Gastroesophageal sphincter (tissue), 4 donors: Measurements from ENCODE around the gene BHMT2. TPM values are rescaled to one million over a fixed set of nuclear protein-coding genes. Genes with fewer than 3 reads are reported as not detected.
A peak's percentile ranks its signal among the peaks of the same experiment; 100 is the strongest.

Experiments
- ATAC-seq: fragments of 150-250 bp; one replicate; pipeline ENCODE4 v1.9.1; 2016; ENCODE audit warnings: mild to moderate bottlenecking, moderate library complexity
- H3K27ac ChIP-seq, 4 donors: fragments of 200-600 bp; sonication (generic) in 3 of 4; 1 replicate in 3 of 4; 2 replicates in 1 of 4; pipeline ENCODE4 v1.5.1; 2016 to 2019
- H3K27me3 ChIP-seq: fragments of 200-600 bp; sonication (generic); one replicate; pipeline ENCODE4 v1.5.1; 2019
- H3K36me3 ChIP-seq, 2 donors: fragments of 200-600 bp; sonication (generic); one replicate each; pipeline ENCODE4 v1.5.1; 2019; ENCODE audit warnings: control low read depth in 1 of 2
- H3K4me1 ChIP-seq, 3 donors: fragments of 200-600 bp; sonication (generic); 1 replicate in 2 of 3; 2 replicates in 1 of 3; pipeline ENCODE4 v1.5.1; 2016 to 2019; ENCODE audit warnings: control low read depth in 2 of 3
- H3K4me3 ChIP-seq, 2 donors: fragments of 200-600 bp; sonication (generic); one replicate each; pipeline ENCODE4 v1.5.1; 2019; ENCODE audit warnings: mild to moderate bottlenecking in 1 of 2, moderate library complexity in 1 of 2
- H3K9me3 ChIP-seq, 3 donors: fragments of 200-600 bp; sonication (generic); one replicate each; pipeline ENCODE4 v1.5.1; 2017 to 2019; ENCODE audit warnings: control low read depth in 2 of 3
- EP300 ChIP-seq: sonication (generic); formaldehyde crosslinking; IDR thresholded peaks from one replicate; pipeline ENCODE4 v1.6.1; 2017; ENCODE audit warnings: antibody characterized with exemption, mild to moderate bottlenecking
- POLR2A ChIP-seq, 2 donors: fragments of 450-650 bp; IDR thresholded peaks; one replicate each; pipeline ENCODE4 v1.6.1; 2017; ENCODE audit warnings: antibody characterized with exemption in 2 of 2, mild to moderate bottlenecking in 2 of 2, moderate library complexity in 1 of 2
- POLR2AphosphoS5 ChIP-seq: sonication (generic); formaldehyde crosslinking; IDR thresholded peaks from one replicate; pipeline ENCODE4 v1.6.1; 2017; ENCODE audit warnings: antibody characterized with exemption
- WGBS, 2 donors: methylation state at CpG; one replicate each; pipeline ENCODE4 v1.1.5; 2018; ENCODE audit warnings: low coverage in 1 of 2; 5-methylcytosine and 5-hydroxymethylcytosine counted together
- total RNA-seq, 4 donors: library from RNA; depleted of rRNA; stranded (reverse); fragments of >200 nt; gene quantifications; one replicate each; pipeline ENCODE4 v1.1.0, GENCODE V29; 2016
- TF ChIP-seq, protein P1 (sequence below), 4 experiments: fragments of 200-600 bp in 2 of 4; fragments of 450-650 bp in 2 of 4; sonication (generic) in 1 of 4; IDR thresholded peaks; one replicate each; pipeline ENCODE4 v1.5.1; 2017 to 2019; ENCODE audit warnings: antibody characterized with exemption in 4 of 4, mild to moderate bottlenecking in 2 of 4, moderate library complexity in 2 of 4

Gene BHMT2, protein sequence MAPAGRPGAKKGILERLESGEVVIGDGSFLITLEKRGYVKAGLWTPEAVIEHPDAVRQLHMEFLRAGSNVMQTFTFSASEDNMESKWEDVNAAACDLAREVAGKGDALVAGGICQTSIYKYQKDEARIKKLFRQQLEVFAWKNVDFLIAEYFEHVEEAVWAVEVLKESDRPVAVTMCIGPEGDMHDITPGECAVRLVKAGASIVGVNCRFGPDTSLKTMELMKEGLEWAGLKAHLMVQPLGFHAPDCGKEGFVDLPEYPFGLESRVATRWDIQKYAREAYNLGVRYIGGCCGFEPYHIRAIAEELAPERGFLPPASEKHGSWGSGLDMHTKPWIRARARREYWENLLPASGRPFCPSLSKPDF
- 100 to 1,000 TPM in 1 of 4 donors, 10 to 100 TPM in 3; 41.9 to 105 (median 54.8) TPM for total RNA-seq

DNA sequence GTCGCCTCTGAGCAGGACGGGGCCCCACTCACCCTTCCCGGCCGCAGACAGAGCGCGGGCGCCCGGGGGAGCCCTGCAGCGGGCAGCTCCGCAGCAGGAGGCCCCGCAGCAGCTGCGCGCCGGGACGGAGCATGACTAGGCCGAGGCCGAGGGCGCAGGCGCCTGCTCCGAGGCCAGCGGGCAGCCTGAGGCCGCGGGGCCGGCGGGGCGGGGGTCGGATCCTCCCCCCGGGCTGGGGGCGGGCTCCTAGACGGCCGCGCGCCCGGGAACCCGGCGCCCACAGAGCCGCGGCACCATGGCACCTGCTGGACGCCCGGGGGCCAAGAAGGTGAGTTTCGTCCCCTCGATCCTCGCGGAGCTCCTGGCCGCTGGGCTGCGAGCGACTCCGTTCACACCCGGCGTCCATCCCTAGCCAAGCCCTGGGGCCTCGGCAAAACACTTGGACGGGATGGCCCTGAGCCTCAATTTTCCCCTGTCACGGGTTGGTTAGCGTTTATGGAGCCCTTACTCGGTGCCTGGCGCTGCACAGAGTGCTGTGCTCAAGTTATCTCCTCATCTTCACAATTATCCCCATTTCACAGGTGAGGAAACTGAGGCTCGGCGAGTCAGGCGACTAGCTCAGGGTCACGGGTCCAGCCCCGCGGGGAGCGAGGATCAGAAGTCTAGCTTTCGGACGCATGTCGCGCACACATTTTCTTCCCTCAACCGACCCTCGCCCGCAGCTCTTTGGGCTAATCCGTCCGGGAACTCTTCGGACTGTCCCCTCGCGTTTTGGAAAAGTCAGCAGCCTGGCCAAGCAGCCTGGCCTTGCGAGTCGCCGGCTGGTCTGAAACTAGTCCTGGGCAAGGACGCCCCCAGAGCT is at the start of gene BHMT2, which contains the start of gene DMGDH:
TSS of gene BHMT2 (plus strand) at position 280 of the 862 bp plus-strand sequence. CDS start at position 296, 16 bp downstream.
TSS of gene DMGDH (minus strand) at position 187 of the 862 bp plus-strand sequence. CDS start at position 133, 54 bp downstream.
- peak; percentile 87 for ATAC-seq
- 54% methylated on average over 11 of the region's 79 CpGs; no CpG with 5 or more reads in 1 of the 2 donors for WGBS, 2 donors

DNA sequence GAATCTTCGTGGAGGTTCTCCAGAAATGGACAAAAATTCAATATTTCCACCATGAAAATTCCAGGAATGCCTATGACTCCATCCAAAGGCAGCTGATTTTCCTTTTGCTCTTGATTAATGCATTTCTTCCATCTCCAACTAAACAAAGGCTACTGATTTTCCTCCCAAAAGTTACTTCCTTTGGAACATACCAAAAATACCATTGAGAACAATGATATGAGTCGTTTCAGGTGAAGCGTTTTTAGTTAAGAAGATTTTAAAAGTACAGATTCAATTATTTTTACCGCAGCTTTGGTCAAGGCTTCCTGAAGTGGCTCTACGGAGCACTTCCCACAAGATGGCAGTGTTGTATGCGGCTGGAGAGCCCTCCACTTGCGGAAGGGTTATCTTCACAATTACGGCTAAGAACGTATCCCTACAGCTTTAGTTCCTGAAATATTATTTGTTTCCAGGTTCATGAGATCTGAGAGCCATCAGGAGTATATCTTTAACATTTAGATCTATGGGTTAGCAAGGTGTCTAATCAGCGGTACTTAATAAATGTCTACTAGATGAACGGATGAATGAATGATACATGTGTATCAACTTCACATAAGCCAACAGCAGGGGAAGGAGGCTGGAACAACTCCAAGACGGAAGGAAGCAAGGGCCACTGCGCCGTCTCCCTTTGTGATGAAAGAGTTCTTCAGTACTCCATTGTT is 48.6 kb upstream of the BHMT2 start:
- Histone ChIP-seq H3K4me3 (peak overlapping the region in 1 of 2 donors; percentile 12), H3K4me1 (peaks cover 0 to 46% (median 0%) of the 10 kb centered on the region in 3 donors), H3K27ac (peak overlapping the region; percentile 50 to 83 (median 78)), H3K9me3 (no peaks in the 10 kb centered on the region), H3K27me3 (no peaks in the 10 kb centered on the region), H3K36me3 (no peaks in the 10 kb centered on the region)
- peak; percentile 83 for ATAC-seq
- no peak for TF ChIP-seq POLR2A (IDR thresholded peaks at IDR 0.05)
- TF ChIP-seq, protein P1, sequence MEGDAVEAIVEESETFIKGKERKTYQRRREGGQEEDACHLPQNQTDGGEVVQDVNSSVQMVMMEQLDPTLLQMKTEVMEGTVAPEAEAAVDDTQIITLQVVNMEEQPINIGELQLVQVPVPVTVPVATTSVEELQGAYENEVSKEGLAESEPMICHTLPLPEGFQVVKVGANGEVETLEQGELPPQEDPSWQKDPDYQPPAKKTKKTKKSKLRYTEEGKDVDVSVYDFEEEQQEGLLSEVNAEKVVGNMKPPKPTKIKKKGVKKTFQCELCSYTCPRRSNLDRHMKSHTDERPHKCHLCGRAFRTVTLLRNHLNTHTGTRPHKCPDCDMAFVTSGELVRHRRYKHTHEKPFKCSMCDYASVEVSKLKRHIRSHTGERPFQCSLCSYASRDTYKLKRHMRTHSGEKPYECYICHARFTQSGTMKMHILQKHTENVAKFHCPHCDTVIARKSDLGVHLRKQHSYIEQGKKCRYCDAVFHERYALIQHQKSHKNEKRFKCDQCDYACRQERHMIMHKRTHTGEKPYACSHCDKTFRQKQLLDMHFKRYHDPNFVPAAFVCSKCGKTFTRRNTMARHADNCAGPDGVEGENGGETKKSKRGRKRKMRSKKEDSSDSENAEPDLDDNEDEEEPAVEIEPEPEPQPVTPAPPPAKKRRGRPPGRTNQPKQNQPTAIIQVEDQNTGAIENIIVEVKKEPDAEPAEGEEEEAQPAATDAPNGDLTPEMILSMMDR (IDR thresholded peaks at IDR 0.05) = peak; percentile 67 to 87 (median 70)
- 9 to 14% methylated on average over 12 to 14 of the region's 14 CpGs for WGBS, 2 donors

More for the DNA sequence above, at the start of gene BHMT2, which contains the start of gene DMGDH:
- H3K4me1 ChIP-seq = peaks cover 0 to 24% (median 0%) of the 10 kb centered on the region in 3 donors
- H3K27me3 ChIP-seq = peaks cover 13% of the 10 kb centered on the region
- TF ChIP-seq, protein P1 (IDR thresholded peaks at IDR 0.05) = no peak
- TF ChIP-seq POLR2AphosphoS5 (no peak), POLR2A (IDR thresholded peaks at IDR 0.05) (no peak), EP300 (no peak)
- H3K27ac ChIP-seq = peak within 1 kb of the TSS; percentile 30 to 86 (median 75)
- H3K4me3 ChIP-seq = peak within 1 kb of the TSS; percentile 47 to 58
- no peaks in the 10 kb centered on the region for H3K36me3 ChIP-seq
- peaks cover 0 to 10% (median 0%) of the 10 kb centered on the region in 3 donors for H3K9me3 ChIP-seq

DNA sequence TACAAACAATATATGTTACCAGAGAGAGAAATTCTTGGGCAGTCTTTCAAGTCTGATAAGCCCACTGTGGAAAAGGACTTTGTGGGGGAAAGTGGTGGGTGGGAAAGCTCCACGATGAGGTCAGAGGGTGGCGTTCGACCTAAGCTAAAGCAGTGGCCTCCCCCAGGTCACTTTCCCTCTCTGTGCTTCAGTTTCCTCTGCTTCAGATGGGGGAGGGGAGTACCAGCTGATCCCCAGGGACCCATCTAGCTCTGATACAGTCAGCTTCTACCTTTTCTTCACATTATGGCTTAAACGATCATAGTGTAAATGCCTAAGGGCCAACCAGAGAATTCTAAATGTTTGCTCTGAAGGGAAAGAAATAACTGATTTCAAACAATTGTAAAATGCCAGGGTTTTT is 47.8 kb upstream of the BHMT2 start:
- 32 to 100% methylated on average over 1 to 4 of the region's 4 CpGs for WGBS, 2 donors
- TF ChIP-seq POLR2A (IDR thresholded peaks at IDR 0.05) (no peak), POLR2AphosphoS5 (no peak), EP300 (no peak)
- TF ChIP-seq, protein P1 (IDR thresholded peaks at IDR 0.05) = no peak
- no peak for ATAC-seq

DNA sequence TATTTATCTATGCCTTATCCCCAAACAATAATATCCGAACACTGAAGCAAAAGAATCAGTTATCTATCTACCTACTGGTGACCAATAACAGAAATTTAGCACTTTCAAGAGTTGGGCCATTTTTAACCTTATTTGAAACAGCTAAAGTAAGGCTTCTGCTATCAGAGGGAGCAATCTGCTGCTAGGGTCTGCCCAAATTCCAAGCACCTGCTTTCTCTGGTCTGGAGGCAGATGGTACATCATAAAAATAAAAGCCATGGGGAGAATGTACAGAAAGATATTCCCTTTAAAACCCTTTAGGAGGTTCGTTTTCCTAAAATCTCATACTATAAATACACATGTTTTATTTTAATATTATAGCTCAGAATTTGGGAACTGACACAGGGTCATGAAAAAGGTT is 46.8 kb upstream of the BHMT2 start:
- no peak overlapping the region for H3K4me3 ChIP-seq
- H3K36me3 ChIP-seq = no peaks in the 10 kb centered on the region
- ATAC-seq = no peak
- no peaks in the 10 kb centered on the region for H3K9me3 ChIP-seq
- peak overlapping the region in 2 of 4 donors; percentile 81 to 83 for H3K27ac ChIP-seq
- H3K4me1 ChIP-seq = peaks cover 0 to 46% (median 0%) of the 10 kb centered on the region in 3 donors
- no peaks in the 10 kb centered on the region for H3K27me3 ChIP-seq
- 53 to 89% methylated on average over 2 of the region's 2 CpGs for WGBS, 2 donors
- TF ChIP-seq POLR2AphosphoS5 (no peak), EP300 (no peak), POLR2A (IDR thresholded peaks at IDR 0.05) (no peak)
- TF ChIP-seq, protein P1 (IDR thresholded peaks at IDR 0.05) = no peak

More for the DNA sequence above, 47.8 kb upstream of the BHMT2 start:
- Histone ChIP-seq H3K9me3 (no peaks in the 10 kb centered on the region), H3K36me3 (no peaks in the 10 kb centered on the region), H3K4me1 (peaks cover 0 to 46% (median 0%) of the 10 kb centered on the region in 3 donors), H3K27me3 (no peaks in the 10 kb centered on the region), H3K27ac (peak overlapping the region in 3 of 4 donors; percentile 76 to 83 (median 81)), H3K4me3 (no peak overlapping the region)
